MM.1S (cell line): ENCODE results near the gene OVCH1.
"Not testable (repeated sequence)": the region's sequence is repeated elsewhere in the genome, so short reads cannot be mapped to it uniquely, and the experiment has no call there.

ENCODE experiments used
- DNase-seq: peaks from one replicate; pipeline ENCODE4 v3.0.0-alpha.2; 2015
- H2AFZ ChIP-seq: fragments of 300-600 bp; sonication (generic); 2 replicates; pipeline ENCODE4 v1.6.0; 2016; ENCODE audit warnings: antibody characterized with exemption, low read length
- H3F3A ChIP-seq: fragments of 300-600 bp; sonication (generic); 2 replicates; pipeline ENCODE4 v1.6.1; 2016; ENCODE audit warnings: mild to moderate bottlenecking, antibody characterized with exemption, low read length, moderate library complexity, mixed read lengths; ENCODE audit not compliant: insufficient read depth
- H3K27ac ChIP-seq: fragments of 300-600 bp; sonication (generic); 2 replicates; pipeline ENCODE4 v1.5.1; 2016; ENCODE audit warnings: mild to moderate bottlenecking, low read length
- H3K27me3 ChIP-seq: fragments of 300-600 bp; sonication (generic); replicated peaks from 2 replicates; pipeline ENCODE4 v1.6.0; 2016; ENCODE audit warnings: low read length; ENCODE audit not compliant: insufficient read depth
- H3K36me3 ChIP-seq: fragments of 300-600 bp; sonication (generic); replicated peaks from 2 replicates; pipeline ENCODE4 v1.6.1; 2016; ENCODE audit warnings: mild to moderate bottlenecking, low read length, mixed read lengths; ENCODE audit not compliant: insufficient read depth
- H3K4me1 ChIP-seq: fragments of 300-600 bp; sonication (generic); 2 replicates; pipeline ENCODE4 v1.6.1; 2016; ENCODE audit warnings: low read length, mixed read lengths
- H3K4me2 ChIP-seq: fragments of 300-600 bp; sonication (generic); 2 replicates; pipeline ENCODE4 v1.6.0; 2016; ENCODE audit warnings: low read depth, low read length
- H3K4me3 ChIP-seq: fragments of 300-600 bp; sonication (generic); 2 replicates; pipeline ENCODE4 v1.5.1; 2016; ENCODE audit warnings: low read length, mixed read lengths
- H3K79me2 ChIP-seq: fragments of 300-600 bp; sonication (generic); 2 replicates; pipeline ENCODE4 v1.6.1; 2016; ENCODE audit warnings: mixed run types, low read length, mixed read lengths
- H3K9ac ChIP-seq: fragments of 300-600 bp; sonication (generic); 2 replicates; pipeline ENCODE4 v1.6.1; 2016; ENCODE audit warnings: low read length, mixed read lengths
- H3K9me2 ChIP-seq: fragments of 300-600 bp; sonication (generic); replicated peaks from 2 replicates; pipeline ENCODE4 v1.6.1; 2016; ENCODE audit warnings: mild to moderate bottlenecking, low read length, mixed read lengths; ENCODE audit not compliant: insufficient read depth
- H3K9me3 ChIP-seq: fragments of 300-600 bp; sonication (generic); replicated peaks from 2 replicates; pipeline ENCODE4 v1.6.1; 2016; ENCODE audit warnings: mild to moderate bottlenecking, low read length, mixed read lengths; ENCODE audit not compliant: insufficient read depth
- H4K20me1 ChIP-seq: fragments of 300-600 bp; sonication (generic); 2 replicates; pipeline ENCODE4 v1.6.1; 2016; ENCODE audit warnings: mild to moderate bottlenecking, low read length, moderate library complexity, mixed read lengths; ENCODE audit not compliant: insufficient read depth
- EZH2 ChIP-seq: fragments of 300-600 bp; sonication (generic); optimal IDR thresholded peaks from 2 replicates; pipeline ENCODE3; 2017; ENCODE audit warnings: low read depth, mild to moderate bottlenecking, antibody characterized with exemption, low read length, mixed read lengths
- EZH2phosphoT487 ChIP-seq: fragments of 300-600 bp; sonication (generic); IDR thresholded peaks from 2 replicates; pipeline ENCODE4 v1.6.1; 2018; ENCODE audit warnings: antibody characterized with exemption, low read length
- TF ChIP-seq, protein P1 (sequence below): fragments of 300-600 bp; sonication (generic); IDR thresholded peaks from 2 replicates; pipeline ENCODE4 v1.5.1; 2016; ENCODE audit warnings: antibody characterized with exemption, low read length, mixed read lengths

The OVCH1 gene

DNA sequence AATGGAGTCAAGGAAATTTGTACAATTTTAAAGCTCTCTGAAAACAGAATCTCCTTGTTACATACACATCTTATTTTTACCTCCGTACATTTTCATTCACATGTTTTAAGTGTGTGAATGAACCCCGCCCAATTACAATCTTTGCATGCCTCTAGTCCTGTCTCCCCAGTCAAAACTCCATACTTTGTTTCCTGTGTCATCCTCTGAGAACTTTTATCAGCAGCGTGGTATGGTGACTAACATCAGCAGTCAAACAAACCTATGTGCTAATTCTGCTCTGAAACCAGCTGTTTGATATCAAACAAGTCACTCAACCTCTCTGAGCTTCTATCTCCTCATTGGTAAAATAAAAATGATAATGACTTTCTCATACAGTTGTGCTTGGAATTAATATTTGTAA lies 100.7 kb downstream of the OVCH1 start:
- H4K20me1 ChIP-seq, result no peaks in the 10 kb centered on the region
- H3K27me3 ChIP-seq, result no peaks in the 10 kb centered on the region
- no peaks in the 10 kb centered on the region for H3K36me3 ChIP-seq
- H3K79me2 ChIP-seq, result no peaks in the 10 kb centered on the region
- H3K9ac ChIP-seq, result no peak overlapping the region
- no peak overlapping the region for H2AFZ ChIP-seq
- no peak for DNase-seq
- no peaks in the 10 kb centered on the region for H3F3A ChIP-seq
- H3K4me3 ChIP-seq, result no peak overlapping the region
- no peak overlapping the region for H3K4me2 ChIP-seq
- H3K27ac ChIP-seq, result no peak overlapping the region
- no peaks in the 10 kb centered on the region for H3K4me1 ChIP-seq
- H3K9me2 ChIP-seq, result no peaks in the 10 kb centered on the region
- no peaks in the 10 kb centered on the region for H3K9me3 ChIP-seq
- TF ChIP-seq, protein P1, sequence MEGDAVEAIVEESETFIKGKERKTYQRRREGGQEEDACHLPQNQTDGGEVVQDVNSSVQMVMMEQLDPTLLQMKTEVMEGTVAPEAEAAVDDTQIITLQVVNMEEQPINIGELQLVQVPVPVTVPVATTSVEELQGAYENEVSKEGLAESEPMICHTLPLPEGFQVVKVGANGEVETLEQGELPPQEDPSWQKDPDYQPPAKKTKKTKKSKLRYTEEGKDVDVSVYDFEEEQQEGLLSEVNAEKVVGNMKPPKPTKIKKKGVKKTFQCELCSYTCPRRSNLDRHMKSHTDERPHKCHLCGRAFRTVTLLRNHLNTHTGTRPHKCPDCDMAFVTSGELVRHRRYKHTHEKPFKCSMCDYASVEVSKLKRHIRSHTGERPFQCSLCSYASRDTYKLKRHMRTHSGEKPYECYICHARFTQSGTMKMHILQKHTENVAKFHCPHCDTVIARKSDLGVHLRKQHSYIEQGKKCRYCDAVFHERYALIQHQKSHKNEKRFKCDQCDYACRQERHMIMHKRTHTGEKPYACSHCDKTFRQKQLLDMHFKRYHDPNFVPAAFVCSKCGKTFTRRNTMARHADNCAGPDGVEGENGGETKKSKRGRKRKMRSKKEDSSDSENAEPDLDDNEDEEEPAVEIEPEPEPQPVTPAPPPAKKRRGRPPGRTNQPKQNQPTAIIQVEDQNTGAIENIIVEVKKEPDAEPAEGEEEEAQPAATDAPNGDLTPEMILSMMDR, result no peak
- TF ChIP-seq EZH2phosphoT487 (no peak), EZH2 (no peak)

DNA sequence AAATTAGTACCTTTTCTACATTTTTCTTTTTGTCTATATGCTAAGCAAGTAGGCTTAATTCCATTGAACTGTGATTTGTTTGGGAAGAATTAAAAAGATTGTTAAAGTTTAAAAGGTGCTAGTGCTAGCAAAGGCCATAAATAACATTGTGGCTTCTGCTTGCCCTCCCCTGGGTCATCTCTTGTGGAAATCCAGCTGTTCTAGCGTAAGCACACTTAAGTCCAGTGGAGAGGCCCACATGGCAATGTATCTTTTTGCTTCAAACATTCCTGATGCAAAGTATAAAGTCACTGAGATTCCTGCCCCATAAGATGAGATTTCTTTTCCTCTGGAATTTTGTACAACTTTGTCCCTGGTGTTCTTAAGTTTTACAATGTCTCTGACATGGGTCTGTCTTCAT lies 102.1 kb downstream of the OVCH1 start:
- Histone ChIP-seq H4K20me1 (no peaks in the 10 kb centered on the region), H3K4me3 (no peak overlapping the region), H3F3A (no peaks in the 10 kb centered on the region), H3K9me3 (no peaks in the 10 kb centered on the region), H3K79me2 (no peaks in the 10 kb centered on the region), H3K4me1 (no peaks in the 10 kb centered on the region), H3K9me2 (no peaks in the 10 kb centered on the region), H3K27ac (no peak overlapping the region), H3K4me2 (no peak overlapping the region), H2AFZ (no peak overlapping the region), H3K9ac (no peak overlapping the region), H3K27me3 (no peaks in the 10 kb centered on the region), H3K36me3 (no peaks in the 10 kb centered on the region)
- no peak for DNase-seq
- TF ChIP-seq EZH2phosphoT487 (no peak), EZH2 (no peak)
- TF ChIP-seq, protein P1, result no peak

DNA sequence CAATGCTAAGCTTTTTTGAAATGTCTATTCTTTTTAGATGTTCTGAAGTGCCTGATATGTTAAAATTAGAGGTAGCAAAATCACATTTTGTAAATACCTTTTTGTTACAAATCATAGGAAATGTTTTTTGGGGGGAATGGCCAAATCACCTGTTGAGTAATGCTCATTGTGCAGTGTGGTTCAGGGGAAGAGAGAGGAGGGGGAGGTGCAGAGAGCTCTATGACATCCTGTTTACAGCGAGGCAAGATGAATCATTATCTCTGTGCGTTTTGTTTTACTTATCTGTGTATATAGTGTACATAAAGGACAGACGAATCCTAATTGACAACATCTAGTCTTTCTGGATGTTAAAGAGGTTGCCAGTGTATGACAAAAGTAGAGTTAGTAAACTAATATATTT lies 107.1 kb downstream of the OVCH1 start:
- not testable (repeated sequence) for H3K9me2 ChIP-seq, H3K27ac ChIP-seq, H3K9me3 ChIP-seq, H3K4me1 ChIP-seq, H3K36me3 ChIP-seq, DNase-seq, H4K20me1 ChIP-seq, H3K4me2 ChIP-seq, H2AFZ ChIP-seq, H3K9ac ChIP-seq, H3K79me2 ChIP-seq, H3F3A ChIP-seq, H3K27me3 ChIP-seq, H3K4me3 ChIP-seq

DNA sequence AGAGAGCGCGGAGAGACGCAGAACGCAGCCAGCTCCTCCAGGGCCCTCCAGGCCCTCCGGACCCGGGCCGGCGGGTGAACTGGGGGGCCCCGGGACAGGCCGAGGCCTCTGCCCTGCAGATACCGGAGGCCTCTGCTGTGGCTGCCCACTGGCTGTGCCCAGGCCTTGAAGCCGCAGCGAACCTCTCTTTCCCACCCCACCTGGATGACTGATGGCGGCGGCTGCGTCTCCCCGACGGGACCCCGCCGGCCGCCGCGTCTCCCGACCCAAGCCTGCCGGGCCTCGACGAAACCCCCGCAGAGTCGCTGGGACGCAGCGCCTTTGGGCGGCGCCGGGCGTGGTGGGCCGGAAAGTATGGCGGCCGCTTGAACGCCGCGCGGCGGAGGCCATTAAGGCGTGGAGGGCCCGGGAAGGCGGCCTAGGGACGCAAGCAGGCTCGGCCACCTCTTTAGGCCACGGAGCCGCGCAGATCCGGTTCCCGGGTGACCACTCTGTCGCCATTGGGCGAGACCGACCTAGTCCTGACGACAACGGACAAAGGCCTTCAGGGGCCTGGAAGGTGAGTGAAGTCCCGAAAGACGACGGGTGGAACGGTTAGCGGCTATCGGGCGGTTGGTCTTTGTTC lies 108.1 kb downstream of the OVCH1 start:
- Histone ChIP-seq H3K27ac (no peak overlapping the region), H3K79me2 (no peaks in the 10 kb centered on the region), H3K27me3 (no peaks in the 10 kb centered on the region), H3K4me3 (no peak overlapping the region), H3F3A (no peaks in the 10 kb centered on the region), H3K4me2 (no peak overlapping the region), H3K36me3 (no peaks in the 10 kb centered on the region), H3K9me2 (no peaks in the 10 kb centered on the region), H3K9ac (no peak overlapping the region), H3K9me3 (no peaks in the 10 kb centered on the region), H4K20me1 (no peaks in the 10 kb centered on the region), H3K4me1 (no peaks in the 10 kb centered on the region), H2AFZ (no peak overlapping the region)
- DNase-seq, result no peak
- TF ChIP-seq EZH2phosphoT487 (no peak), EZH2 (no peak)
- TF ChIP-seq, protein P1, result no peak

DNA sequence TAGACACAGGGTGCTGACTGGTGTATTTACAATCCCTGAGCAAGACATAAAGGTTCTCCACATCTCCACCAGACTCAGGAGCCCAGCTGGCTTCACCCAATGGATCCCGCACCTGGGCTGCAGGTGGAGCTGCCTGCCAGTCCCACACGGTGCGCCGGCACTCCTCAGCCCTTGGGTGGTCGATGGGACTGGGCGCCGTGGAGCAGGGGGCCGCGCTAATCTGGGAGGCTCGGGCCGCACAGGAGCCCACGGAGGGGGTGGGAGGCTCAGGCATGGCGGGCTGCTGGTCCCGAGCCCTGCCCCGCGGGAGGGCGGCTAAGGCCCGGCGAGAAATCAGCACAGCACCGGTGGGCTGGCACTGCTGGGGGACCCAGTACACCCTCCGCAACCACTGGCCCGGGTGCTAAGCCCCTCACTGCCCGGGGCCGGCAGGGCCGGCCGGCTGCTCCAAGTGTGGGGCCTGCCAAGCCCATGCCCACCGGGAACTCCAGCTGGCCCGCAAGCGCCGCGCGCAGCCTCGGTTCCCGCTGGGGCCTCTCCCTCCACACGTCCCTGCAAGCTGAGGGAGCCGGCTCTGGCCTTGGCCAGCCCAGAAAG lies 111.3 kb downstream of the OVCH1 start:
- not testable (repeated sequence) for H3K4me3 ChIP-seq, H3K9ac ChIP-seq, H3F3A ChIP-seq, H4K20me1 ChIP-seq, H3K79me2 ChIP-seq, DNase-seq, H3K9me2 ChIP-seq, H3K36me3 ChIP-seq, H3K9me3 ChIP-seq, H2AFZ ChIP-seq, H3K27ac ChIP-seq, H3K4me2 ChIP-seq, H3K4me1 ChIP-seq, H3K27me3 ChIP-seq
